NCI-H2227 (cell line): Measurements from ENCODE around the gene CDK5RAP2.

ENCODE experiments used
- DNase-seq: peaks from one replicate; lab custom pipeline; 2025; ENCODE audit not compliant: unreplicated experiment; lab: John Stamatoyannopoulos, UW

The CDK5RAP2 gene

DNA sequence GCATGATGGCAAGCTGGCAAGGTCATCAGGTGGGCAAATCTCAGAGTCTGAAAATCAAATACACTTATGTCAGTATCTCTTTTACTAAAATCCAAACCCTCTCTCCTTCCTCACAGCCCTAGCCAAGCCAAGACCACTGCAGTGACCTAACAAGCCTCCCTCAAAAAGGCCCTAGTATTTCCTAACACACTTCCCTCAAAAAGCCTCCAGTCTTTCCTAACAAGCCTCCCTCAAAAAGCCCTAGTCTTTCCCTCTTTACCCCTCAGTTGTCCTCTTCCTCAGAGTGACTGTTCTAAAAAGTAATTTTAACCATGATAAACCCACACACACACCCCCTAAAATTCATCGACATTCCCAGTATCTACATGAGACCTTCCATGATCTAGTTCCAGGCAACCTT is 140.0 kb downstream of the CDK5RAP2 start:
- DNase-seq = no peak

DNA sequence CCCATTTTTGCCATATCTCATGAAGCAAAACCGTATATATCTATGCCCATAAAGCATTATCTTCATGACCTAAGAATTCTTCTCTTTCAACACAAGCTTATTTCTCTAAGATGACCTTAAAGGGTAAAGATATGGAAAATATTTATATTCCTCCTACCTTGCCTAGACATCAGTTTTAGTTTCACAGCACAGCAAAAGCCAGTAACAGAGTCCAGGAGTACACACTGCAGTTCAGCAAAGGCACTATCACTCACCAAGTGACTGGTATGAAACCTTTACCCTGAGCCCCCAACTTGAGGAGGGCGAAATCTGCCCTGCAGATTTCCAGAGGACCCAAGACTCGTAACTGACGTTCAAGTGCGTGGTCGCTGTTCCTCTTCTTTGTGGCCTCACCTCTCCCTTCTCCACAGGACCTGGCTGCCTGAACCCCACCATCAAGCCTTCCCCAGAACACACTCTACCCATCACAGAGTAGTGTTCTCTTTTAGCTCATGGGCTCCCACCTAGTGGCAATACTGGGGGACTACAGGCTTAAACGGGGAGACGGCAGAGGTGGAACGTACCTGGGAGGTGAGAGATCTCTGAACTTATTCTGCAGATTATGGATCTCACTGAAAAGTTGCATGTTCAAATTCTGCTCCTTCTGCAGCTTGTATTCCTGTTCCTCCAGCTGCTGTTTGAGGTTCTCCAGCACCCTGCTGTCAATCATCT is 141.0 kb downstream of the CDK5RAP2 start:
- DNase-seq = peak; percentile 24

- DNase-seq = no peak
Measured at GRCh38 chr9:120438111-120438510, 141.9 kb downstream of the CDK5RAP2 start.

GRCh38 chr9:120436983-120437475 is 142.9 kb downstream of the CDK5RAP2 start:
- no peak for DNase-seq

- DNase-seq = no peak
Measured at GRCh38 chr9:120436446-120436845, 143.5 kb downstream of the CDK5RAP2 start.

DNA sequence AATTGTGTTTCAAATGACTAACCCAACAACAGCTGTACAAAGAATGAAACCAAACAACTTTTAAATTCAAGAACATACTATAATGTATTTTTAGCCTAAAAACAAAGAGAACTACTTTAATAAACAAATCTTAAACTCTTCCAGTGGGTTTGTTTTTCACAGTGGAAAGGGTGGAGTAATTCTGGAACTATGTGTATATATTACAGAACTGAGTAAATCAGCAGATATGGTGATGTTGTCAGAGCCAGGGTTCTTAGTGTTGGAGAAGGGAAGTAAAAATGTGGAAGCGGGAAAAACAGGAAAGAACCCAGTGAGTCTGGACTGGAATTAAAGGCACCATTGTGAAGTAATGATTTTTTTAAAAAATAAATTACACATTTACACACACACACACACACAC is 144.9 kb downstream of the CDK5RAP2 start:
- DNase-seq = no peak

GRCh38 chr9:120434532-120434931 is 145.4 kb downstream of the CDK5RAP2 start:
- no peak for DNase-seq

- no peak for DNase-seq
Measured at GRCh38 chr9:120433701-120434100, 146.3 kb downstream of the CDK5RAP2 start.

DNA sequence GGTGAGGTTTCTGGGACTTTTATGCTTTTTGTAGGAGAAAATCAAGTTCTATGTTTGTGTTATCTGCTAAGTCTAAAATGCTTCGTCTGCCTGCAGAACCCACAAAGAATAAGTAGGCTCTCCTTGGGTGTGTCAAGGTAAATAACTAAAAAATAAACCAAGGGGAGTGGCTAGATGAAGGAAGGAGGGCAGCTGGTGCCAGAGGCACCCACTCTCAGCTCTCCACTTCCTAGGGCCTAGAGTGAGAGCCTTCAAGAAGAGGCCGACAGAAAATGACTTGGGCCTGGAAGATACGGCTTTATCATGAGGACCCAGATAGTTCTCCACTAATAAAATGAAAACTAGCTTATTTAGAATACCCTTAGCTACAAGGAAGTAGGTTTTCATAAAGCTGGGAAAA is 147.4 kb downstream of the CDK5RAP2 start:
- DNase-seq = no peak

GRCh38 chr9:120431268-120431667 is 148.7 kb downstream of the CDK5RAP2 start:
- no peak for DNase-seq

GRCh38 chr9:120424248-120424647 is 155.7 kb downstream of the CDK5RAP2 start:
- no peak for DNase-seq

DNA sequence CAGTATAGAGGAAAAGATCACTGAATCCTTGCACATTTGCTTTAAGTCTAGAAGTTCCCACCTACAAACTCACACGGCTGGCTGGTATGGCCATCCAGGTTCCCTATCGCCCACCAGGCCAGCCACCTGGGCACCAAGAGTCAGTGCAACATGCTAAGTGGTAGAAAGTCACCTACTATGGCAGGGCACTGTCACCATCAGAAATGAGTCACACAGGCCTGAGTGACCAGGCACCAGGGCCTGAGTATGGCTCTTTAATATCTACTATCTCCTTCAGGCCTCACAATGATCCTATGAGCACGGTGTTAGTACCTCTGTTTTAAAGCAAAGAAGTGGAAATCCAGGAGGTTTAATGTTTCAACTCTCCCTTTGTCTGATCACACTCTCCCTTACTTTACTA is 156.2 kb downstream of the CDK5RAP2 start:
- no peak for DNase-seq

- no peak for DNase-seq
Measured at GRCh38 chr9:120421977-120422376, 158.0 kb downstream of the CDK5RAP2 start.

DNA sequence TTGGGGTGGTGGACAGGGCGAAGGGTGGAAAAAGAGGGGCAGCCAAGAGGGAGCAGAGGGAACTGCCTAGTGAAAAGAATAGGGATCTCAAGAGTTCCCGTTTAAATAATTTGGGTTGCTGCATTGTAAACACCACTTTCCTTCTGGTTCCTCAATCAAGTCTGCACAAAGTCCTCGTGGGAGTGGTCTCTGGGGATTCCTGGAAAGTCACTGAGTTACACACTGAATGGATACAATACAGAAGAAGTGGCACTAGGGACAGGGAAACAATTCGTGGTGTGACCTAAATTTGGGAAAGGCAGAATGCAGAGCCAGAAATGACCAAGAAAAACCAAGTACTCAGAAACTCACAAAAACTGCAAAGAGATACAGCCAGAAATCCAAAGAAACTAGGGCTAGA is 161.7 kb downstream of the CDK5RAP2 start:
- no peak for DNase-seq

DNA sequence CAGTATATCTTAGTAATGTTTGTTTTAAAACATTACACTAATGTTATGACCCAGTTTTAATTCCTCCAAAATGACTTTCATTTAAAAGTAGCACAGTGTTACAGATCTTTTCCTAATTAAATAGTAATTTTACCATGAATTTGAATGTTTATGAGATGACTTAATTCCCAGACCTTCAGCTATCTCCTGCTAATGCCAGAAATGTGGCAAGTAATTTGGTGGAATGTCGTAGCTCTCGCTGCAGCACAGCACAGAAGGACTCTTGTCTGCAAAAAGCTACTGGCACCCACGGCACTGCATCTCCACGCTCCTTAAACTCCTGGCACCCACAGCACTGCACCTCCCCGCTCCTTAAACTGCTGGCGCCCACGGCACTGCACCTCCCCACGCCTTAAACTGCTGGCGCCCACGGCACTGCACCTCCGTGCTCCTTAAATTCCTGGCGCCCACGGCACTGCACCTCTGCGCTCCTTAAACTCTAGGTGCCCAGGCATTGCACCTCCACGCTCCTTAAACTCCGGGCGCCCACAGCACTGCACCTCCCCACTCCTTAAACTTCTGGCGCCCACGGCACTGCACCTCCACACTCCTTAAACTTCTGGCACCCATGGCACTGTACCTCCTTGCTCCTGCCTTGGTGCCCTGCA is 163.1 kb downstream of the CDK5RAP2 start:
- DNase-seq = no peak

GRCh38 chr9:120413121-120414048 is 166.6 kb downstream of the CDK5RAP2 start:
- peak; percentile 26 for DNase-seq

GRCh38 chr9:120412425-120412951 is 167.5 kb downstream of the CDK5RAP2 start:
- DNase-seq = no peak

- DNase-seq = no peak
Measured at GRCh38 chr9:120411862-120412424, 168.0 kb downstream of the CDK5RAP2 start.

DNA sequence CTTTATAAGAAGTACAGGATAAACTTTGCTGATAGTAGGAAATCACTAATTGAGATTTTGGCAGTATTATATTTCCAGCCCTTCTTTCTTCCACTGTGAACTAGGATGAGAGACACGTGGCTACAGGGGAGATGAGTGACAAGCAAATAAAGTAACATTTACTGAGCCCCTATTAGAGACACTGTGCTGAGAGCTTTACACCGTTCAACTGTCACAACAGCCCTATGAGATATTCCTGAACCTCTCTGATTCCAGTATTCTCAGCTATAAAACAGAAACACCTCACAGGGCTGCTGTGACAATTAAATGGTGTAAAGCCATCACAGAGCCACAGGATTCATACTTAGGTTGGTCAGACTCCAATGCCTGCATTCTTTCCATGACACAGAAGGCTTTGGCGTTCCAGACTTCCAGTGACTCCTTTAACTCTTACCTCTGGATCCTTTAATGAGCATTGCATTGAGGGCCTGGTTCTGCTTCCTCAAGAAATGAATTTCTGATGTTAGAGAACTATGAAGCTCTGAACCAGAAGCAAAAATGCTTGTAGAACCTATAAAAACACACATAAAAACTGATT is 169.0 kb downstream of the CDK5RAP2 start:
- DNase-seq = no peak

DNA sequence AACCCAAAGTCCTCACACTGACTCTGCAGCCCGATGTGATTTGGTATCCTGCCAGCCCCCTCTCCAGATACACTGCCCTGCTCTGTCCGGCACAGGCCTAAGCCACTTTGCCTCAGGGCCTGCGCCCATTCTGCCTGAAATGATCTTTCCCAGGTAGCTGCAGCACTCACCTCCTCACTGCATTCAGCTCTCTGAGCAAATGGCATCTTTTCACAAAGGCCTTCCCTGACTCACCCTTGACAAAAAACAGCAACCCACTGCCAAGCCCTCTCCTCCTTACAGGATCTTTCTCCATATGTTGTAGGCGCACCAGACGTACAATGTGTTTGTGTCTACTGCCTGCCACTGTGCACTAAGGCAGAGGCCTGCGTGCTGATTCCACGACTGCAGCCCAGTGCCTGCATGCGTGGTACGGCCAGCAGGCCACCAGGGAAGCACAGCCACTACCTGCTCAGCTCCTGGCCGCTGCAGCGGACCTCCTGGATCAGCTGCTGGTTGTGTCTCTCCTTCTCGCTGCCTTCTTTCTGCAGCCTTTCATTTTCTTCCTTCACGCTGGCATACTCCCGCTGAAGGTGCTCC is 171.2 kb downstream of the CDK5RAP2 start:
- DNase-seq = no peak
